Breast epithelium (tissue), 4 donors: ENCODE data around the gene GJB3. TPM values are rescaled to one million over a fixed set of nuclear protein-coding genes. Genes with fewer than 3 reads are reported as not detected.
"Not testable (repeated sequence)": the region's sequence is repeated elsewhere in the genome, so short reads cannot be mapped to it uniquely, and the experiment has no call there.

Source experiments
- DNase-seq, 2 donors: peaks; one replicate each; pipeline ENCODE4 v3.0.0-alpha.2; 2019; ENCODE audit warnings: low spot score in 2 of 2
- H3K27ac ChIP-seq, 2 donors: fragments of 200-600 bp; sonication (generic) in 1 of 2; one replicate each; pipeline ENCODE4 v1.5.1; 2016 to 2019; ENCODE audit warnings: mild to moderate bottlenecking in 1 of 2
- H3K27me3 ChIP-seq, 2 donors: fragments of 200-600 bp; sonication (generic) in 1 of 2; one replicate each; pipeline versions ENCODE4 v1.5.1 to v1.6.0; 2017 to 2019; ENCODE audit warnings: control low read depth in 1 of 2, mild to moderate bottlenecking in 1 of 2
- H3K36me3 ChIP-seq: fragments of 200-600 bp; one replicate; pipeline ENCODE4 v1.5.1; 2019
- H3K4me1 ChIP-seq, 2 donors: fragments of 200-600 bp; sonication (generic); one replicate each; pipeline ENCODE4 v1.5.1; 2016 to 2019; ENCODE audit warnings: control low read depth in 1 of 2
- H3K4me3 ChIP-seq, 3 donors: fragments of 200-600 bp; sonication (generic); 1 replicate in 2 of 3; 2 replicates in 1 of 3; pipeline ENCODE4 v1.5.1; 2016 to 2019; ENCODE audit warnings: mild to moderate bottlenecking in 3 of 3, moderate library complexity in 2 of 3
- H3K9me3 ChIP-seq, 2 donors: fragments of 200-600 bp; sonication (generic) in 1 of 2; one replicate each; pipeline ENCODE4 v1.5.1; 2016 to 2019; ENCODE audit warnings: control low read depth in 1 of 2
- CTCF ChIP-seq, 3 donors: fragments of 450-650 bp; IDR thresholded peaks; one replicate each; pipeline ENCODE4 v1.5.1; 2016 to 2017; ENCODE audit warnings: antibody characterized with exemption in 3 of 3, mild to moderate bottlenecking in 3 of 3, moderate library complexity in 3 of 3
- POLR2A ChIP-seq: fragments of 450-650 bp; IDR thresholded peaks from one replicate; pipeline ENCODE4 v1.6.1; 2016; ENCODE audit warnings: antibody characterized with exemption, mild to moderate bottlenecking, moderate library complexity
- POLR2AphosphoS5 ChIP-seq, 3 donors: sonication (generic); formaldehyde crosslinking; IDR thresholded peaks; one replicate each; pipeline ENCODE4 v1.6.1; 2017; ENCODE audit warnings: antibody characterized with exemption in 3 of 3
- intact Hi-C: fragments of 100-400 bp; cut with DNase I; formaldehyde crosslinking; loops from one replicate; pipeline ENCODE4 v1.15.1; 2023; ENCODE audit warnings: low total_unique reads
- total RNA-seq, 3 donors: library from RNA; depleted of rRNA; stranded (reverse); fragments of >200 nt; gene quantifications; one replicate each; pipeline ENCODE4 v1.1.0, GENCODE V29; 2016

The GJB3 gene
- 1 to 10 TPM in 1 of 3 donors, under 1 TPM in 1, not detected in 1; 0.33 to 1.2 TPM for total RNA-seq

- H3K4me3 ChIP-seq: peak within 1 kb of the TSS; percentile 19 to 69 (median 50)
- no peaks in the 10 kb centered on the region for H3K9me3 ChIP-seq
- peaks cover 0 to 18% of the 10 kb centered on the region in 2 donors for H3K27me3 ChIP-seq
- no peaks in the 10 kb centered on the region for H3K36me3 ChIP-seq
- no peak for TF ChIP-seq POLR2AphosphoS5 (IDR thresholded peaks at IDR 0.05)
- TF ChIP-seq CTCF (IDR thresholded peaks at IDR 0.05): no peak
- no peak for TF ChIP-seq POLR2A
- peak within 1 kb of the TSS; percentile 13 to 35 for H3K27ac ChIP-seq
- intact Hi-C loops: no loop called here
- peaks cover 5% of the 10 kb centered on the region in 2 donors for H3K4me1 ChIP-seq
- DNase-seq: no peak
These were observed at the start of gene GJB3 for GRCh38 chr1:34781071-34781843. Gene GJB3, plus strand, starts transcription at chr1:34781214. Its CDS starts 3,549 bp downstream, at chr1:34784763.

- intact Hi-C loops, H3K36me3 ChIP-seq, H3K9me3 ChIP-seq, H3K27ac ChIP-seq, DNase-seq, H3K4me3 ChIP-seq, H3K4me1 ChIP-seq: not testable (repeated sequence)
- H3K27me3 ChIP-seq: peaks cover 0 to 10% of the 10 kb centered on the region in 2 donors
These were observed 48.2 kb upstream of the GJB3 start for GRCh38 chr1:34732831-34733230.

GRCh38 chr1:34736692-34737091 lies 44.3 kb upstream of the GJB3 start:
- no peaks in the 10 kb centered on the region for H3K36me3 ChIP-seq
- intact Hi-C loops: no loop called here
- H3K4me3 ChIP-seq: no peak overlapping the region
- no peak overlapping the region for H3K27ac ChIP-seq
- H3K4me1 ChIP-seq: no peaks in the 10 kb centered on the region
- DNase-seq: no peak
- no peaks in the 10 kb centered on the region for H3K27me3 ChIP-seq
- TF ChIP-seq CTCF (IDR thresholded peaks at IDR 0.05): no peak
- no peak for TF ChIP-seq POLR2AphosphoS5 (IDR thresholded peaks at IDR 0.05)
- TF ChIP-seq POLR2A: no peak
- H3K9me3 ChIP-seq: no peaks in the 10 kb centered on the region

- DNase-seq, H3K4me3 ChIP-seq, H3K9me3 ChIP-seq, H3K27ac ChIP-seq, H3K4me1 ChIP-seq, H3K36me3 ChIP-seq, H3K27me3 ChIP-seq, intact Hi-C loops: not testable (repeated sequence)
These were observed 43.8 kb upstream of the GJB3 start for GRCh38 chr1:34737236-34737635.

GRCh38 chr1:34739613-34740012 lies 41.4 kb upstream of the GJB3 start:
- H3K9me3 ChIP-seq: no peaks in the 10 kb centered on the region
- no peaks in the 10 kb centered on the region for H3K36me3 ChIP-seq
- no peaks in the 10 kb centered on the region for H3K4me1 ChIP-seq
- no peak overlapping the region for H3K27ac ChIP-seq
- TF ChIP-seq CTCF (IDR thresholded peaks at IDR 0.05) (no peak), POLR2AphosphoS5 (IDR thresholded peaks at IDR 0.05) (no peak), POLR2A (no peak)
- no peak for DNase-seq
- H3K4me3 ChIP-seq: no peak overlapping the region
- H3K27me3 ChIP-seq: no peaks in the 10 kb centered on the region
- intact Hi-C loops: no loop called here

- H3K9me3 ChIP-seq: no peaks in the 10 kb centered on the region
- H3K27me3 ChIP-seq: no peaks in the 10 kb centered on the region
- no peaks in the 10 kb centered on the region for H3K36me3 ChIP-seq
- no peak overlapping the region for H3K4me3 ChIP-seq
- no peak for DNase-seq
- intact Hi-C loops: no loop called here
- H3K27ac ChIP-seq: no peak overlapping the region
- H3K4me1 ChIP-seq: no peaks in the 10 kb centered on the region
- TF ChIP-seq CTCF (IDR thresholded peaks at IDR 0.05) (no peak), POLR2A (no peak), POLR2AphosphoS5 (IDR thresholded peaks at IDR 0.05) (no peak)
These were observed 40.7 kb upstream of the GJB3 start for GRCh38 chr1:34740161-34740868.
